Measurements from ENCODE around the gene SORCS3. TPM values are rescaled to one million over a fixed set of nuclear protein-coding genes. Genes with fewer than 3 reads are reported as not detected.

The SORCS3 gene
- total RNA-seq, 1 donor from 2014 or later, result not detected

DNA sequence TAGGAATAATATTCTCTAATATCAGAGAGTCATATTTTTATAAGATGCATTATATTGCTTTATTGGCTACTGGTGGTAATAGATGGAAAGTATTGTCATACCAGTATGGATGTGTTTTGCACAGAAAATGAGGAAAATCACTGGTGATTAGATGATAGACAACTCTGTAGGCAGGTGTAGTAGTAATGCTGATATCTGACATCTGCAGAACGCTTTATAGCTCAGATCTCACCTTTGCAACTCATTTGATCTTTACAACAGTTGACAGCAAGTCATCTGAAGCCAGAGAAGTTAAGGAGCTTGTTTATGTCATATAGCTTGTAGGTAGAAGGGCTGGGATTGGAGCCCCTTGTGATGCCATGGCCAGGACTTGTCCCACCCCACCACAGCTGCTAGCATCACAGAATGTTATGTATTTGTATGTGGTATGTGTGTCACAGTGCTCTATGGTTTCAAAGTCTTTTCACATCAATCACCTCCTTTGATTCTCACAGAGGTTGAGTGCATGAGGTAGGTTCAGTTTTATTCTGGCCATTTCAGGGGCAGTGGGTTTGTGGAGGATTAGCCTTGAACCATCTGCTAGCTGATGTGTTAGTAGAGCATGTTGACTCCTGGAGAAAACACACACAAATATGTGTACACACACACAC, 140.0 kb downstream of the SORCS3 start:
- DNase-seq (ENCODE audit: low spot score), result no peak
- Mint-ChIP-seq H3K27ac (ENCODE audit: unreplicated experiment) (no peak overlapping the region), H3K27me3 (ENCODE audit: low read depth) (no peaks in the 10 kb centered on the region), H3K4me3 (ENCODE audit: unreplicated experiment) (no peak overlapping the region), H3K4me1 (ENCODE audit: low read depth) (no peaks in the 10 kb centered on the region), H3K9me3 (ENCODE audit: low read depth) (no peaks in the 10 kb centered on the region), H3K36me3 (ENCODE audit: low read depth) (no peaks in the 10 kb centered on the region)
- TF ChIP-seq, protein P1, sequence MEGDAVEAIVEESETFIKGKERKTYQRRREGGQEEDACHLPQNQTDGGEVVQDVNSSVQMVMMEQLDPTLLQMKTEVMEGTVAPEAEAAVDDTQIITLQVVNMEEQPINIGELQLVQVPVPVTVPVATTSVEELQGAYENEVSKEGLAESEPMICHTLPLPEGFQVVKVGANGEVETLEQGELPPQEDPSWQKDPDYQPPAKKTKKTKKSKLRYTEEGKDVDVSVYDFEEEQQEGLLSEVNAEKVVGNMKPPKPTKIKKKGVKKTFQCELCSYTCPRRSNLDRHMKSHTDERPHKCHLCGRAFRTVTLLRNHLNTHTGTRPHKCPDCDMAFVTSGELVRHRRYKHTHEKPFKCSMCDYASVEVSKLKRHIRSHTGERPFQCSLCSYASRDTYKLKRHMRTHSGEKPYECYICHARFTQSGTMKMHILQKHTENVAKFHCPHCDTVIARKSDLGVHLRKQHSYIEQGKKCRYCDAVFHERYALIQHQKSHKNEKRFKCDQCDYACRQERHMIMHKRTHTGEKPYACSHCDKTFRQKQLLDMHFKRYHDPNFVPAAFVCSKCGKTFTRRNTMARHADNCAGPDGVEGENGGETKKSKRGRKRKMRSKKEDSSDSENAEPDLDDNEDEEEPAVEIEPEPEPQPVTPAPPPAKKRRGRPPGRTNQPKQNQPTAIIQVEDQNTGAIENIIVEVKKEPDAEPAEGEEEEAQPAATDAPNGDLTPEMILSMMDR (IDR thresholded peaks at IDR 0.05), result no peak

DNA sequence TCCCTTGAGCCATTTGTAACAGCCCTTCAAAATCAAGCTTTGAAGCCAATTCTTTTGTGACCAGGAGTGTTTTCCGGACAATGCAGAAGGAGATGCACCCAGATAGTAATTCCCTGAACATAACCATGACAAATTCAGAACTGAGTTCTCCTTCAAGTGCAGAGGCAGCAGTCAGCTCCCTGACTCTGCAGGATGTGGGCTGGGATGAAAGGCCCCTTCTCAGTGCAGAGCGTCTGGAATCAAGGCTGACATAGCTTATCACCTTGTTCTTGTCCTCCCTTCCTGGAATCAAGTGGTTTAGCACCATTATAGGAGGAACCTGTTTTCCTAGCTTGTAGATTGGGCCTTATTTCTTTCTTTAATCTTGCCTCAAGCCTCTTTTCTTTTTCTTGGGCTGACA, 143.4 kb downstream of the SORCS3 start:
- Mint-ChIP-seq H3K36me3 (ENCODE audit: low read depth) (no peaks in the 10 kb centered on the region), H3K4me3 (ENCODE audit: unreplicated experiment) (no peak overlapping the region), H3K27me3 (ENCODE audit: low read depth) (no peaks in the 10 kb centered on the region), H3K9me3 (ENCODE audit: low read depth) (peaks cover 13% of the 10 kb centered on the region), H3K27ac (ENCODE audit: unreplicated experiment) (no peak overlapping the region), H3K4me1 (ENCODE audit: low read depth) (no peaks in the 10 kb centered on the region)
- TF ChIP-seq, protein P1 (IDR thresholded peaks at IDR 0.05), result no peak
- no peak for DNase-seq (ENCODE audit: low spot score)

DNA sequence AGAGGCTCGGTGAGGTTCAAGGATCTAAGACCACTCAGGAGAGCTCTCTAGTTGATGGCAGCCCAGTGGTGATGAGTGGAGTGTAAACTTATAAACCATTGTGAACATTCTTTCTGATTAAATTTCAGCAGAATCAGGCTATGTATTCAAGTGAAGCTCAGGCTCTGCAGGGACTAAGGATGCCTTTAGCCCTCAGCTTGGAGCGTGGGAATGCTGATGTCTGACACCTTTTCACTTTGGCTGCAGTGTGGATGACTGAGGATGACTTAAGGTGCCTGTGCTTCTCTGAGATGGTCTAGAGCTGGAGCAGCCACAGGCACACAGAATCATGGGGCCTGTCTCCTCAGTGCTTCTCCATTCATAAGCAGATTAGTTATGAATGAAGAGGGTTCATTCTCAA, 150.4 kb downstream of the SORCS3 start:
- H3K9me3 Mint-ChIP-seq (ENCODE audit: low read depth), result peaks cover 13% of the 10 kb centered on the region
- H3K27me3 Mint-ChIP-seq (ENCODE audit: low read depth), result no peaks in the 10 kb centered on the region
- no peaks in the 10 kb centered on the region for H3K4me1 Mint-ChIP-seq (ENCODE audit: low read depth)
- H3K4me3 Mint-ChIP-seq (ENCODE audit: unreplicated experiment), result no peak overlapping the region
- no peaks in the 10 kb centered on the region for H3K36me3 Mint-ChIP-seq (ENCODE audit: low read depth)
- no peak for DNase-seq (ENCODE audit: low spot score)
- no peak overlapping the region for H3K27ac Mint-ChIP-seq (ENCODE audit: unreplicated experiment)
- TF ChIP-seq, protein P1 (IDR thresholded peaks at IDR 0.05), result no peak

DNA sequence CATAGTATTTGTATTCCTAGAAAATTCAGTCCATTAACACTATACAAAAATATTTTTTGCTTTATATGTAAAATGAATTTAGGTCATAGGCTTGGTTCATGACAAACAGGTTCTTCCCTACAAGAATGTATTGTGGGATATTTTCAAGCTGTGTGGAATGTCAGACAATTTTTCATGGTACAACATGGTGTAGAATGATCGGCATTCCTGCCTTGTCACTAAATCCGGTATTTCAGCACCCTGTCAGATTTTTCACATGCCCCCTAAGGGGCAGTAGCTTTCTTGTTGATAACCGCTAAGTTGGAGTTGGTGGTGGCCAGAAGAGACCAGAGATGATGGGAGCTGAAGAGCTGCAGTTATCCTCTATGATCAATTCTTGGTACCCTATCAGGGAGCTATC, 154.3 kb downstream of the SORCS3 start:
- Mint-ChIP-seq H3K36me3 (ENCODE audit: low read depth) (no peaks in the 10 kb centered on the region), H3K4me1 (ENCODE audit: low read depth) (no peaks in the 10 kb centered on the region)

DNA sequence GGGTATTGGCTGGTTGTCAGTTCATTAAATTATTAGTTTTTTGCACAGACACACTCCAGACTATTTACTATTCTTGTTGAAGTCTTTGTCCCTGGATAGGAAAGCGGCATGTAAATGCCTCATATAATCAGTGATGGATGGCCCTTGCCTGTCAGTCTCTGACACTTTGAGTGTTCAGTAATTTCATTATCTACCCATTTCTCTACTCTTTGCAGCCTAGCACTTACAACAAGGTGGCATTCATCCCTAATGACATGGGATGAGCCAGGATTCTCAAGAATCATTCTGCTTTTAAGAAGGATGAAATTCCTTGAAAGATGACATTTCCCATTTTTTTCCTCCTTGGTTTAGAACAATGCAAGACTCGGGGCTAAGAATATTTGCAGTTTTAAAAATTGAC, 155.7 kb downstream of the SORCS3 start:
- Mint-ChIP-seq H3K9me3 (ENCODE audit: low read depth) (no peaks in the 10 kb centered on the region), H3K27ac (ENCODE audit: unreplicated experiment) (no peak overlapping the region), H3K4me3 (ENCODE audit: unreplicated experiment) (no peak overlapping the region), H3K4me1 (ENCODE audit: low read depth) (no peaks in the 10 kb centered on the region), H3K27me3 (ENCODE audit: low read depth) (no peaks in the 10 kb centered on the region), H3K36me3 (ENCODE audit: low read depth) (no peaks in the 10 kb centered on the region)
- TF ChIP-seq, protein P1 (IDR thresholded peaks at IDR 0.05), result no peak
- no peak for DNase-seq (ENCODE audit: low spot score)

More for the DNA sequence above, 154.3 kb downstream of the SORCS3 start:
- Mint-ChIP-seq H3K9me3 (ENCODE audit: low read depth) (no peaks in the 10 kb centered on the region), H3K4me3 (ENCODE audit: unreplicated experiment) (no peak overlapping the region), H3K27ac (ENCODE audit: unreplicated experiment) (no peak overlapping the region), H3K27me3 (ENCODE audit: low read depth) (no peaks in the 10 kb centered on the region)
- DNase-seq (ENCODE audit: low spot score), result no peak
- TF ChIP-seq, protein P1 (IDR thresholded peaks at IDR 0.05), result no peak
